A549 (cell line): Measurements from ENCODE around the gene NTM.

Experiments
- BHLHE40 ChIP-seq: IDR thresholded peaks from 2 replicates; pipeline ENCODE4 v1.6.1; 2012; ENCODE audit warnings: low read depth, low read length, inconsistent platforms
- CHD2 ChIP-seq: fragments of 150-350 bp; IDR thresholded peaks from 2 replicates; pipeline ENCODE4 v1.6.1; 2014; ENCODE audit warnings: low read length; ENCODE audit not compliant: partially characterized antibody
- EP300 ChIP-seq, 2 experiments: fragments of >200 bp; sonication (Bioruptor Twin); formaldehyde crosslinking; IDR thresholded peaks; 2 replicates in 1 of 2; 3 replicates in 1 of 2; pipeline ENCODE4 v1.6.1; 2016 to 2017
- ESRRA ChIP-seq: fragments of 150-350 bp; IDR thresholded peaks from 2 replicates; pipeline ENCODE4 v1.6.1; 2014; ENCODE audit warnings: mild to moderate bottlenecking, low read length, borderline replicate concordance
- KDM5A ChIP-seq: fragments of 200-600 bp; sonication (generic); IDR thresholded peaks from 2 replicates; pipeline ENCODE4 v1.6.1; 2016; ENCODE audit warnings: antibody characterized with exemption, mild to moderate bottlenecking
- PHF8 ChIP-seq: fragments of 200-600 bp; sonication (generic); IDR thresholded peaks from 2 replicates; pipeline ENCODE4 v1.6.1; 2016; ENCODE audit warnings: low read depth, mild to moderate bottlenecking, antibody characterized with exemption, moderate library complexity, borderline replicate concordance
- POLR2A ChIP-seq: IDR thresholded peaks from 2 replicates; pipeline ENCODE4 v1.6.1; 2012; ENCODE audit warnings: mild to moderate bottlenecking, low read length
- REST ChIP-seq: fragments of 200-600 bp; sonication (generic); IDR thresholded peaks from 2 replicates; pipeline ENCODE4 v1.6.1; 2016; ENCODE audit warnings: antibody characterized with exemption, mild to moderate bottlenecking, moderate library complexity
- SREBF2 ChIP-seq: fragments of 450-650 bp; IDR thresholded peaks from 2 replicates; pipeline ENCODE4 v1.6.1; 2014; ENCODE audit warnings: mild to moderate bottlenecking, moderate library complexity
- ZFP36 ChIP-seq: fragments of 450-650 bp; IDR thresholded peaks from 2 replicates; pipeline ENCODE4 v1.6.1; 2014; ENCODE audit warnings: borderline replicate concordance; ENCODE audit not compliant: partially characterized antibody
- TF ChIP-seq, protein P1 (sequence below): fragments of 250-450 bp; sonication (Bioruptor Pico); IDR thresholded peaks from 2 replicates; pipeline ENCODE4 v1.5.0; 2021; ENCODE audit warnings: mild to moderate bottlenecking, moderate library complexity, borderline replicate concordance
- TF ChIP-seq, protein P2 (sequence below): fragments of >200 bp; sonication (Bioruptor Twin); formaldehyde crosslinking; IDR thresholded peaks from 3 replicates; pipeline ENCODE4 v1.5.1; 2016
- TF ChIP-seq, protein P3 (sequence below): fragments of 150-350 bp; IDR thresholded peaks from 2 replicates; pipeline ENCODE4 v1.6.1; 2014; ENCODE audit warnings: low read depth, mild to moderate bottlenecking, low read length

- TF ChIP-seq REST (no peak), CHD2 (no peak), ZFP36 (no peak), KDM5A (no peak), POLR2A (no peak), BHLHE40 (no peak), SREBF2 (no peak), PHF8 (no peak), EP300 (IDR thresholded peaks at IDR 0.05) (no peak), ESRRA (no peak)
- TF ChIP-seq, protein P1, sequence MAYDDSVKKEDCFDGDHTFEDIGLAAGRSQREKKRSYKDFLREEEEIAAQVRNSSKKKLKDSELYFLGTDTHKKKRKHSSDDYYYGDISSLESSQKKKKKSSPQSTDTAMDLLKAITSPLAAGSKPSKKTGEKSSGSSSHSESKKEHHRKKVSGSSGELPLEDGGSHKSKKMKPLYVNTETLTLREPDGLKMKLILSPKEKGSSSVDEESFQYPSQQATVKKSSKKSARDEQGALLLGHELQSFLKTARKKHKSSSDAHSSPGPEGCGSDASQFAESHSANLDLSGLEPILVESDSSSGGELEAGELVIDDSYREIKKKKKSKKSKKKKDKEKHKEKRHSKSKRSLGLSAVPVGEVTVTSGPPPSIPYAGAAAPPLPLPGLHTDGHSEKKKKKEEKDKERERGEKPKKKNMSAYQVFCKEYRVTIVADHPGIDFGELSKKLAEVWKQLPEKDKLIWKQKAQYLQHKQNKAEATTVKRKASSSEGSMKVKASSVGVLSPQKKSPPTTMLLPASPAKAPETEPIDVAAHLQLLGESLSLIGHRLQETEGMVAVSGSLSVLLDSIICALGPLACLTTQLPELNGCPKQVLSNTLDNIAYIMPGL (CRISPR knock-in tag), result no peak
- TF ChIP-seq, protein P2, sequence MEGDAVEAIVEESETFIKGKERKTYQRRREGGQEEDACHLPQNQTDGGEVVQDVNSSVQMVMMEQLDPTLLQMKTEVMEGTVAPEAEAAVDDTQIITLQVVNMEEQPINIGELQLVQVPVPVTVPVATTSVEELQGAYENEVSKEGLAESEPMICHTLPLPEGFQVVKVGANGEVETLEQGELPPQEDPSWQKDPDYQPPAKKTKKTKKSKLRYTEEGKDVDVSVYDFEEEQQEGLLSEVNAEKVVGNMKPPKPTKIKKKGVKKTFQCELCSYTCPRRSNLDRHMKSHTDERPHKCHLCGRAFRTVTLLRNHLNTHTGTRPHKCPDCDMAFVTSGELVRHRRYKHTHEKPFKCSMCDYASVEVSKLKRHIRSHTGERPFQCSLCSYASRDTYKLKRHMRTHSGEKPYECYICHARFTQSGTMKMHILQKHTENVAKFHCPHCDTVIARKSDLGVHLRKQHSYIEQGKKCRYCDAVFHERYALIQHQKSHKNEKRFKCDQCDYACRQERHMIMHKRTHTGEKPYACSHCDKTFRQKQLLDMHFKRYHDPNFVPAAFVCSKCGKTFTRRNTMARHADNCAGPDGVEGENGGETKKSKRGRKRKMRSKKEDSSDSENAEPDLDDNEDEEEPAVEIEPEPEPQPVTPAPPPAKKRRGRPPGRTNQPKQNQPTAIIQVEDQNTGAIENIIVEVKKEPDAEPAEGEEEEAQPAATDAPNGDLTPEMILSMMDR, result no peak
- TF ChIP-seq, protein P3, sequence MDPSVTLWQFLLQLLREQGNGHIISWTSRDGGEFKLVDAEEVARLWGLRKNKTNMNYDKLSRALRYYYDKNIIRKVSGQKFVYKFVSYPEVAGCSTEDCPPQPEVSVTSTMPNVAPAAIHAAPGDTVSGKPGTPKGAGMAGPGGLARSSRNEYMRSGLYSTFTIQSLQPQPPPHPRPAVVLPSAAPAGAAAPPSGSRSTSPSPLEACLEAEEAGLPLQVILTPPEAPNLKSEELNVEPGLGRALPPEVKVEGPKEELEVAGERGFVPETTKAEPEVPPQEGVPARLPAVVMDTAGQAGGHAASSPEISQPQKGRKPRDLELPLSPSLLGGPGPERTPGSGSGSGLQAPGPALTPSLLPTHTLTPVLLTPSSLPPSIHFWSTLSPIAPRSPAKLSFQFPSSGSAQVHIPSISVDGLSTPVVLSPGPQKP, result no peak
These were observed 800.6 kb downstream of the NTM start for GRCh38 chr11:132171031-132171430.
